ENCODE data around the gene OAS2. TPM values are rescaled to one million over a fixed set of nuclear protein-coding genes. Genes with fewer than 3 reads are reported as not detected.

Gene OAS2
- total and polyA plus RNA-seq, 10 of the 15 experiments (the other 5 are each of a cell fraction or from before 2014, with no cell fraction given) = 32.4 to 290 (median 90.2) TPM

- H3K4me3 ChIP-seq = no peak overlapping the region
- H2AFZ ChIP-seq (ENCODE audit: control insufficient read depth, low read depth, low read length) = no peak overlapping the region
- TF ChIP-seq ZNF687 (IDR thresholded peaks at IDR 0.05) (no peak), SMAD5 (IDR thresholded peaks at IDR 0.05; ENCODE audit: low read depth) (no peak), TCF12 (IDR thresholded peaks at IDR 0.05; ENCODE audit: low read depth, low read length) (no peak), SIN3A (IDR thresholded peaks at IDR 0.05; ENCODE audit: low read depth, low read length) (no peak), STAT3 (IDR thresholded peaks at IDR 0.05; ENCODE audit: low read depth, low read length) (no peak), GABPA (IDR thresholded peaks at IDR 0.05; ENCODE audit: low read depth) (no peak), HSF1 (IDR thresholded peaks at IDR 0.05; ENCODE audit: low read depth, low read length) (no peak), E2F8 (IDR thresholded peaks at IDR 0.05; ENCODE audit: low read depth, partially characterized antibody) (no peak), WRNIP1 (IDR thresholded peaks at IDR 0.05; ENCODE audit: borderline replicate concordance, low read depth, low read length) (no peak), CBX5 (IDR thresholded peaks at IDR 0.05; ENCODE audit: low read depth) (no peak)
- 70% methylated on average over 7 of the region's 7 CpGs for WGBS (ENCODE audit: insufficient coverage, insufficient replicate concordance, low lambda C conversion rate, missing lambda C conversion rate)
- ChIA-PET POLR2A (no interaction called here), CTCF (interaction anchor here (1.4 to 1.5 kb wide), 2 partner anchors 40 to 49 kb away, joined by 3 to 5 read pairs; no protein-coding TSS in a partner anchor), SMC1A (ENCODE audit: uncharacterized antibody, unreplicated experiment) (interaction anchor here (0.8 to 1.2 kb wide), 2 partner anchors 51 to 57 kb away, joined by 3 to 4 read pairs; no protein-coding TSS in a partner anchor), RAD21 (ENCODE audit: unreplicated experiment) (no interaction called here)
- H4K20me1 ChIP-seq (ENCODE audit: control insufficient read depth, insufficient read depth) = no peaks in the 10 kb centered on the region
- no peaks in the 10 kb centered on the region for H3K9me3 ChIP-seq (replicated peaks; ENCODE audit: control insufficient read depth, insufficient read depth, low read length)
- H3K27me3 ChIP-seq (replicated peaks in 1 of 2; ENCODE audit: control insufficient read depth in 2 of 2, insufficient read depth in 2 of 2, low read length in 1 of 2) = no peaks in the 10 kb centered on the region
- no peak for ATAC-seq
- H3K36me3 ChIP-seq (ENCODE audit: control insufficient read depth in 2 of 2, insufficient read depth in 2 of 2, low read length in 1 of 2) = no peaks in the 10 kb centered on the region
- no peak overlapping the region for H3K4me2 ChIP-seq (ENCODE audit: control insufficient read depth, insufficient read depth)
- DNase-seq (ENCODE audit: low read depth, low spot score) = no peak
- H3K9ac ChIP-seq (ENCODE audit: control insufficient read depth, insufficient read depth, low read length) = no peak overlapping the region
- FAIRE-seq = no peak
- no peak overlapping the region for H3K27ac ChIP-seq (ENCODE audit: control insufficient read depth, insufficient read depth)
- H3K79me2 ChIP-seq (ENCODE audit: control insufficient read depth, insufficient read depth, low read length) = no peaks in the 10 kb centered on the region
- intact Hi-C loops (cut with micrococcal nuclease; ENCODE audit: unreplicated experiment) (no loop called here), in situ Hi-C loops (cut with MboI) (loop anchor here (10.0 kb wide), 1 partner anchor 53 kb away; no protein-coding TSS in a partner anchor)
- no TSS peak for BruUV-seq (replicated peaks)
- no peaks in the 10 kb centered on the region for H3K4me1 ChIP-seq (ENCODE audit: control insufficient read depth, insufficient read depth, low read length)
These were observed 63.2 kb downstream of the OAS2 start for GRCh38 chr12:113041560-113041959.
